SU-DHL-6 (cell line): ENCODE measurements around the gene SEC22A.

ENCODE experiments used
- EZH2phosphoT487 ChIP-seq: fragments of 200-600 bp; sonication (generic), shearing (Covaris generic); conservative IDR thresholded peaks from 2 replicates; pipeline ENCODE4 v1.6.1; 2018; ENCODE audit warnings: mild to moderate bottlenecking, antibody characterized with exemption, low read length, moderate library complexity, mixed read lengths
- TF ChIP-seq, protein P1 (sequence below): fragments of 200-600 bp; sonication (generic); IDR thresholded peaks from one replicate; pipeline ENCODE4 v1.5.1; 2017; ENCODE audit warnings: antibody characterized with exemption, mild to moderate bottlenecking, low read length, moderate library complexity; ENCODE audit not compliant: insufficient read depth, poor library complexity, severe bottlenecking

DNA sequence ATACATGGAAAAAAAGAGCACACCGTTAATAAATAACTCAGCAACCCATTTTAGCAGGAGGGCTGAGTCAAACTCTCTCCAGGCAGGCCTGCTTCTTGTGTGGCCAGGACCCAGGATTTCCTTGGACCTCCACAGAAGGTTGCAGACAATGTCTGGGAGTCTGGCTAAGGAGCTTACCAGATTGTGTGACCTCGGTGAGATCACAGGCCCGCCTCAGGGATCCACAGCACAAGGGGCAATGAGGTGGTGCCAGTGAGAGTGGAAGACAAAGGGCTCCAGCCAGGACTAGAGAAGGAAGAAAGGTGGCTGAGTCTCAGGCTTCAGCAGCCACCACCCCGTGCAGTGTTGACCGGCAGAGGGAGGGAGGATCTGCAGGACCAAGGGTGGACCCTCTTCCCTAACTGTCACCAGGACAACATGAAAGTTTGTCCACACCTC lies 32.2 kb upstream of the SEC22A start:
- TF ChIP-seq, protein P1, sequence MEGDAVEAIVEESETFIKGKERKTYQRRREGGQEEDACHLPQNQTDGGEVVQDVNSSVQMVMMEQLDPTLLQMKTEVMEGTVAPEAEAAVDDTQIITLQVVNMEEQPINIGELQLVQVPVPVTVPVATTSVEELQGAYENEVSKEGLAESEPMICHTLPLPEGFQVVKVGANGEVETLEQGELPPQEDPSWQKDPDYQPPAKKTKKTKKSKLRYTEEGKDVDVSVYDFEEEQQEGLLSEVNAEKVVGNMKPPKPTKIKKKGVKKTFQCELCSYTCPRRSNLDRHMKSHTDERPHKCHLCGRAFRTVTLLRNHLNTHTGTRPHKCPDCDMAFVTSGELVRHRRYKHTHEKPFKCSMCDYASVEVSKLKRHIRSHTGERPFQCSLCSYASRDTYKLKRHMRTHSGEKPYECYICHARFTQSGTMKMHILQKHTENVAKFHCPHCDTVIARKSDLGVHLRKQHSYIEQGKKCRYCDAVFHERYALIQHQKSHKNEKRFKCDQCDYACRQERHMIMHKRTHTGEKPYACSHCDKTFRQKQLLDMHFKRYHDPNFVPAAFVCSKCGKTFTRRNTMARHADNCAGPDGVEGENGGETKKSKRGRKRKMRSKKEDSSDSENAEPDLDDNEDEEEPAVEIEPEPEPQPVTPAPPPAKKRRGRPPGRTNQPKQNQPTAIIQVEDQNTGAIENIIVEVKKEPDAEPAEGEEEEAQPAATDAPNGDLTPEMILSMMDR, result no peak
- TF ChIP-seq EZH2phosphoT487, result no peak
